Mesenteric fat pad (tissue), 1 donor: ENCODE data around the gene CSAD. TPM values are rescaled to one million over a fixed set of nuclear protein-coding genes. Genes with fewer than 3 reads are reported as not detected.

Experiments
- total RNA-seq: library from RNA; stranded (reverse); fragmentation: NEBNext Ultra II Directional; extraction: Animal tissue kit (Norgen Biotek cat#: 25700); gene quantifications from one replicate; pipeline ENCODE4 v1.2.1, GENCODE V29; 2021
- donor health status: DM: yes; HTN: yes; CAD: no.

CSAD gene
- total RNA-seq, 1 donor from 2014 or later, result 296 TPM

Other genes with a start within 250 kb of the CSAD start
- gene KRT18, start 231.8 kb downstream of the CSAD start, total RNA-seq, result 4.6 TPM
- 393 TPM for gene EIF4B, start 174.5 kb downstream of the CSAD start, total RNA-seq
- gene TNS2, start 130.9 kb downstream of the CSAD start, total RNA-seq, result 210 TPM
- 46.2 TPM for gene SPRYD3, start 101.5 kb downstream of the CSAD start, total RNA-seq
- gene IGFBP6, start 83.3 kb downstream of the CSAD start, total RNA-seq, result 195 TPM
- gene SOAT2, start 77.4 kb downstream of the CSAD start, total RNA-seq, result not detected
- gene ZNF740, start 203 bp downstream of the CSAD start, total RNA-seq, result 39.7 TPM
- 2.3 TPM for gene ITGB7, start 26.3 kb upstream of the CSAD start, total RNA-seq
- 18.0 TPM for gene RARG, start 51.3 kb upstream of the CSAD start, total RNA-seq
- 0.67 TPM for gene ESPL1, start 87.4 kb upstream of the CSAD start, total RNA-seq
- gene PFDN5, start 114.6 kb upstream of the CSAD start, total RNA-seq, result 371 TPM
- gene MYG1, start 118.8 kb upstream of the CSAD start, total RNA-seq, result 41.4 TPM
- gene AAAS, start 140.7 kb upstream of the CSAD start, total RNA-seq, result 36.4 TPM
- not detected for gene SP7, start 155.4 kb upstream of the CSAD start, total RNA-seq
- 60.5 TPM for gene SP1, start 199.3 kb upstream of the CSAD start, total RNA-seq
- not detected for gene AMHR2, start 242.9 kb upstream of the CSAD start, total RNA-seq